ENCODE results near the gene GMPR. TPM values are rescaled to one million over a fixed set of nuclear protein-coding genes. Genes with fewer than 3 reads are reported as not detected.
A peak's percentile ranks its signal among the peaks of the same experiment; 100 is the strongest.

Gene GMPR
- total RNA-seq, 1 experiment from 2014 or later = 24.0 TPM

DNA sequence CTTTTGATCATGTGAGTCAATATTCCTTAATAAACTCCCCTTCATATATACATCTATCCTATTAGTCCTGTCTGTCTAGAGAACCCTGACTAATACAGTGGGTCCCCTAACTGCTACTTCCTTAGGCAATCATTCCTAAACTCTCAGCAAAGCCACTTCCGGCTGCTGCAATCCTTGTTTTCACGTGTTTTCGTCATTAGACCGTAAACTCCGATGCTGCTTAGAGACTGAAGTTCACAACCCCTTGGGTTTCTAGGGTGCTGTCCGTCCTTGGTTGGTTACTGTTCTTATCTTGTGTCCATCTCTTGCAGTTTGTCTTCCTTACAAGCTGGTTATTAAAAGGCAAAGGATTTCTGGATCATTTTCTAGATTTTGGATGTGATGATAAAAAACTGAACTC lies 106.4 kb downstream of the GMPR start:
- RAD21 ChIA-PET (ENCODE audit: low non-redundant PET in 1 of 2, low total read pairs in 2 of 2, uncharacterized antibody in 2 of 2, unreplicated experiment in 2 of 2) = no interaction called here
- POLR2A ChIA-PET = no interaction called here
- BruUV-seq (replicated peaks) = no TSS peak
- H3K9me2 ChIP-seq (ENCODE audit: insufficient read depth) = no peaks in the 10 kb centered on the region
- H3K27ac ChIP-seq (ENCODE audit: low read depth, low read length) = peak overlapping the region; percentile 54; the same call in 1 of the 2 replicates
- H4K20me1 ChIP-seq (ENCODE audit: insufficient read depth) = no peaks in the 10 kb centered on the region
- H2AFZ ChIP-seq (ENCODE audit: low read depth, low read length, poor library complexity, severe bottlenecking) = no peak overlapping the region
- no peaks in the 10 kb centered on the region for H3K9me3 ChIP-seq (ENCODE audit: control insufficient read depth in 1 of 2, insufficient read depth in 1 of 2, low read depth in 1 of 2, low read length in 2 of 2)
- DNase-seq (ENCODE audit: low read depth, low spot score) (no peak), ATAC-seq (no peak)
- no peaks in the 10 kb centered on the region for H3K79me2 ChIP-seq (ENCODE audit: insufficient read depth, low read length)
- no peak for TF ChIP-seq EGR1 (IDR thresholded peaks at IDR 0.05; ENCODE audit: low read depth)
- no peak for TF ChIP-seq ZNF274 (IDR thresholded peaks at IDR 0.05; ENCODE audit: low read depth, low read length)
- no peak for TF ChIP-seq ZBTB33 (IDR thresholded peaks at IDR 0.05; ENCODE audit: extremely low read depth, insufficient replicate concordance, low read length)
- TF ChIP-seq RAD21 (IDR thresholded peaks at IDR 0.05; ENCODE audit: low read depth) = no peak
- no peak for TF ChIP-seq SIN3A (IDR thresholded peaks at IDR 0.05; ENCODE audit: low read depth)
- TF ChIP-seq POLR2AphosphoS5 (IDR thresholded peaks at IDR 0.05; ENCODE audit: low read depth, low read length) = no peak
- no peak for TF ChIP-seq MAX (IDR thresholded peaks at IDR 0.05)
- no peak for TF ChIP-seq YY1 (IDR thresholded peaks at IDR 0.05; ENCODE audit: extremely low read depth, insufficient replicate concordance, low read depth, low read length)
- no peak for TF ChIP-seq JUND (IDR thresholded peaks at IDR 0.05)
- no peak for TF ChIP-seq ATF3 (IDR thresholded peaks at IDR 0.05)
- TF ChIP-seq TCF7L2 (IDR thresholded peaks at IDR 0.05; ENCODE audit: borderline replicate concordance, extremely low read depth, insufficient read depth, insufficient read length) = no peak
- TF ChIP-seq CEBPB (IDR thresholded peaks at IDR 0.05; ENCODE audit: low read depth) = no peak
- no peak for TF ChIP-seq POLR2A (IDR thresholded peaks at IDR 0.05; ENCODE audit: borderline replicate concordance, extremely low read depth, insufficient read depth, insufficient read length)
- peaks cover 20 to 29% of the 10 kb centered on the region in 2 experiments for H3K4me1 ChIP-seq (ENCODE audit: control insufficient read depth in 1 of 2, insufficient read depth in 2 of 2, low read length in 2 of 2)
- H3K4me2 ChIP-seq (ENCODE audit: low read length) = peak overlapping the region; percentile 70
- H3K9ac ChIP-seq (ENCODE audit: low read length) = peak overlapping the region; percentile 24; the same call in 1 of the 2 replicates
- H3K36me3 ChIP-seq (ENCODE audit: control insufficient read depth in 1 of 2, insufficient read depth in 2 of 2, low read length in 2 of 2) = no peaks in the 10 kb centered on the region
- H3K27me3 ChIP-seq (ENCODE audit: insufficient read depth, low read length) = no peaks in the 10 kb centered on the region
- CTCF ChIA-PET = no interaction called here
- intact Hi-C loops (cut with micrococcal nuclease) = no loop called here
- no peak overlapping the region for H3K4me3 ChIP-seq (replicated peaks in 1 of 2; ENCODE audit: low read depth in 1 of 2, low read length in 2 of 2)

Other genes starting within 250 kb of the GMPR start
- gene MYLIP, start 109.5 kb upstream of the GMPR start, total RNA-seq (2021; ENCODE audit: unreplicated experiment) = 10.6 TPM